GM10248 (cell line): Measurements from ENCODE around the gene NEU1.

Experiments used
- CTCF ChIA-PET: fragments of 300-600 bp; sonication (Branson Sonifier 250); formaldehyde crosslinking; extraction: SDS; loops from one replicate; lab custom pipeline; 2021; ENCODE audit warnings: antibody characterized with exemption; lab: Yijun Ruan, JAX
- POLR2A ChIA-PET: fragments of 350-650 bp; sonication (Branson Sonifier 250); formaldehyde crosslinking; extraction: SDS; loops from one replicate; lab custom pipeline; 2020; ENCODE audit warnings: antibody characterized with exemption; lab: Yijun Ruan, JAX
- DNase-seq: peaks from one replicate; pipeline ENCODE4 v3.0.0; 2012; ENCODE audit errors: extremely low spot score
- TF ChIP-seq, protein P1 (sequence below): IDR thresholded peaks from 2 replicates; pipeline ENCODE4 v1.5.1; 2012; ENCODE audit warnings: mild to moderate bottlenecking, low read depth; ENCODE audit errors: extremely low read depth, missing control alignments, control extremely low read depth

The NEU1 gene

DNA sequence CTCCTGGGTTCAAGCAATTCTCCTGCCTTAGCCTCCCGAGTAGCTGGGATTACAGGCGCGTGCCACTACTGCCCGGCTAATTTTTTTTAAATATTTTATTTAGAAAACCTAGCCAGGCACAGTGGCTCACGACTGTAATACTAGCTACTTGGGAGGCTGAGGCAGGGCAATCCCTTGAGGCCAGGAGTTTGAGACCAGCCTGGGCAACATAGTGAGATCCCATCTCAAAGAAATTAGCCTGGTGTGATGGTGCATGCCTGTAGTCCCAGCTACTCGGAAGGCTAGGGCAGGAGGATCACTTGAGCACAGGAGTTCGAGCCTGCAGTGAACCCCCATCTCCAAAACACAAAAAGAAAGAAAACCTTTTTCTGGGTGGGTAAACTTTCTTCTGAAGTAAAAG is 13.7 kb upstream of the NEU1 start:
- DNase-seq = no peak
- TF ChIP-seq, protein P1, sequence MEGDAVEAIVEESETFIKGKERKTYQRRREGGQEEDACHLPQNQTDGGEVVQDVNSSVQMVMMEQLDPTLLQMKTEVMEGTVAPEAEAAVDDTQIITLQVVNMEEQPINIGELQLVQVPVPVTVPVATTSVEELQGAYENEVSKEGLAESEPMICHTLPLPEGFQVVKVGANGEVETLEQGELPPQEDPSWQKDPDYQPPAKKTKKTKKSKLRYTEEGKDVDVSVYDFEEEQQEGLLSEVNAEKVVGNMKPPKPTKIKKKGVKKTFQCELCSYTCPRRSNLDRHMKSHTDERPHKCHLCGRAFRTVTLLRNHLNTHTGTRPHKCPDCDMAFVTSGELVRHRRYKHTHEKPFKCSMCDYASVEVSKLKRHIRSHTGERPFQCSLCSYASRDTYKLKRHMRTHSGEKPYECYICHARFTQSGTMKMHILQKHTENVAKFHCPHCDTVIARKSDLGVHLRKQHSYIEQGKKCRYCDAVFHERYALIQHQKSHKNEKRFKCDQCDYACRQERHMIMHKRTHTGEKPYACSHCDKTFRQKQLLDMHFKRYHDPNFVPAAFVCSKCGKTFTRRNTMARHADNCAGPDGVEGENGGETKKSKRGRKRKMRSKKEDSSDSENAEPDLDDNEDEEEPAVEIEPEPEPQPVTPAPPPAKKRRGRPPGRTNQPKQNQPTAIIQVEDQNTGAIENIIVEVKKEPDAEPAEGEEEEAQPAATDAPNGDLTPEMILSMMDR = no peak
- CTCF ChIA-PET = interaction anchor here (0.9 to 2.3 kb wide), 5 partner anchors 7 to 76 kb away, joined by 3 to 12 read pairs (median 4); no protein-coding TSS in a partner anchor
- POLR2A ChIA-PET = interaction anchor here (0.6 to 1.0 kb wide), 2 partner anchors 14 to 214 kb away, joined by 3 read pairs; partner anchors contain the start of gene NEU1

DNA sequence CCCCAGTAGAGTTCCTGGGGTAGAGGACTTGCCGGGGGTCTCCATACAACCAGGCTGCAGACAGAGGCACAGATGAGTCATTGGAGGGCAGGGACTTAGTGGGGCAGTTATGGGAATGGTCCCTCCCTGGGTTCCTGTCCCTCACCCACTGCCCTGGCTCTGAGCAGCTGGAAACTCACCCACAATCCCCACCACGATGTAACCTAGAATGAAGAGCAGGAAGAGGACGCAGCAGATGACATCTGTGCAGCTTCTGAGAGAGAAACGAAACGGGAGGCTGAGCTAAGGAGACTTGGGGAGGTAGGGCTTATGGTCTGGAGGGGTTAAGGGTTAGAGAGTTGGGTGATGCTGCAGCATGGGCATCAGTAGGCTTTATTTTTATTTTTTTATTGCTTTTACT is 13.3 kb upstream of the NEU1 start:
- DNase-seq = no peak
- ChIA-PET POLR2A (interaction anchor here (1.0 kb wide), 1 partner anchor 13 kb away, joined by 3 read pairs; the partner anchor contains the start of gene NEU1), CTCF (interaction anchor here (1.4 to 2.3 kb wide), 3 partner anchors 8 to 12 kb away, joined by 3 to 12 read pairs (median 11); no protein-coding TSS in a partner anchor)
- TF ChIP-seq, protein P1 = no peak

DNA sequence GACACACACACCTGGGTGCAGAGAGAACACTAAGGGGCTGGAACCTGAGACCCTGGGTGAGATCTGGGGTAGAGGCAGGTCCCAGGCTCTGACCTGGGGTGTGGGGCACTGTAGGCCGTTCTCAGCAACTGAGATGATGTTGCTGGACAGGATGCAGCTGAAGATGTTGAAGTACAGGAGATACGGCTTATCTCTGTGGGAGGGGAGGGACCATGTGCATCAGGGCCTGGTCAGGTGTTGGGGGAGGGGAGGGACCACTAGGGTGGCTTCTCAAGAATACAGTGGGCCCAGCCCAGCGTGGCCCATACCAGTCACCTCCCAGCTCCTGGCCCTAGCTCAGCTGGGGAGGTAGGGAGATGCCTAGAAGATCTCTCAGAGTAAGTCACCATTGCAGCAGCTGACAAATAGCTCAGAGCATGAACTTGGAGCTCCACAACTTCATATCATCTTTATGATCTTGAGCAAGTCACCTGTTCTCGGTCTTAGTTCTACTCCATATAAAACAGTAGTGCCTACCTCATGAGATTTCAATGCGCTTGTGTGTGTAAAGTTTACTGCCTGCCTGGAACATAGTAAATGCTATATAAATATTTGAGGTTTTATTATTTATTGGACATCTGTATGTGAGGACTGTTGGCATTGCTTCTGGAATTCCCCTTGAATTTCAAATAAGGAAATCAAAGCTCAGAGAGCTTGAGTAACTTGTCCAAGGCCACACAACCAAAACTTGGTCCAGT is 12.4 kb upstream of the NEU1 start:
- ChIA-PET CTCF (interaction anchor here (1.3 to 2.3 kb wide), 5 partner anchors 8 to 16 kb away, joined by 3 to 12 read pairs (median 3); partner anchors contain the start of gene NEU1), POLR2A (interaction anchor here (2.0 kb wide), 1 partner anchor 12 kb away, joined by 6 read pairs; the partner anchor contains the start of gene NEU1)
- DNase-seq = no peak

DNA sequence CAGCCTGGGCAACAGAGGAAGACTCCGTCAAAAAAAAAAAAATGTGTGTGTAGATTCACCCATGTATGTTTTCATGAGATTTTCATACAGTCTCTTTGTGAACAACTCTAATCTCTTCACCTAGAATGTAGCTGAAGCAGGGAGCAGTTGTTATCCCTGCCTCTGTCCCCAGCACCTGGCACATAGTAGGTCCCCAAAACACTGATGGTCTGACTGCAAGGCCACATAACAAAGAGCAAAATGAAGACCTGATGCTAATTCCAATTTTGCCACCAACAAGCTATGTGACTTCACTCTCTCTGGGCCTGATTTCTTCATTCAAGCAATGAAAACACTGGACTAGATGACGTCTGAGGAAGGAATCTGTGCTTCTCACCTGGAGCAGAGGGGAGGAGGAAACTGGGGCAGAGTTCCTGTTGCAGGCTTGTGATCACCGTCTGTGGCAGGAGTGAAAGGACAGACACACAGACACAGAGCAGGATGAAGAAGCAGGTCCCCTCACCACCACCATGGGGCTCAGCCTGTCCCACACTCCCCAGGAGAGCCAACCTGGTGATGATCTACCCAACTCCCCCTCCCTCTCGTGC is 11.6 kb upstream of the NEU1 start:
- POLR2A ChIA-PET = interaction anchor here (0.7 to 2.0 kb wide), 2 partner anchors 11 to 37 kb away, joined by 3 to 6 read pairs; partner anchors contain the start of gene NEU1
- CTCF ChIA-PET = interaction anchor here (1.3 to 1.5 kb wide), 2 partner anchors 11 to 17 kb away, joined by 3 read pairs; partner anchors contain the start of gene NEU1
- no peak for DNase-seq
- TF ChIP-seq, protein P1 = no peak

More for the DNA sequence above, 12.4 kb upstream of the NEU1 start:
- TF ChIP-seq, protein P1 = no peak

DNA sequence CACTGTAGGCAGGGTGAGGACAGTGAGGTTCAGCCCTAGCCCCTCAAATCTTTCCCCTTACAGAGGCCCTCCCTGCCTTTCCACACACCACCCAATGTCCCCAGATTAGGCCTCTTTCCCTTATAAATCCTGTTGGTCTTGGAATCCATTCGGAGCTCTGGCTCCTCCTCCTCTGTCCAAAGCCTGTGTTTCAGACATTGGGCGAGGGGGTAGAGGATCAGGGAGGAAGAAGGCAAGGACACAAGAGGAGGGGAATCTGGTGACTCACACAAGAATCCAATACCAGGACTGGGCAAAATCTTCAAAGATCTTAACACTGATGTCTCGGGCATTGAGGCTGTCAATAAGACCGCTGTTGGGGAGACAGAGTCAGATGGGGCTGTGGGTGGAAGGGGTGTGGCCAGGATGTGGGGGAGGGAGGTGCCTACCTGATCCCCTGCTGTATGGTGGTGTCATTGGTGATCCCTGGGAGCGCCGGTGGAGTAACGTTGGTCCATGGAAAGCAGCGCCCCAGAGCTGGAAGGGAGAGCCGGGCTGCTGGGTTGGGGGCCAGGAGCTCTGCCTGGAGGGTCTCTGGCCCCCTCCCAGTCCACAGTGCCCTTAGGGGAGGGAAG is 8.5 kb upstream of the NEU1 start:
- CTCF ChIA-PET = interaction anchor here (1.0 to 1.9 kb wide), 3 partner anchors 11 to 53 kb away, joined by 3 to 4 read pairs (median 3); no protein-coding TSS in a partner anchor
- TF ChIP-seq, protein P1 = no peak
- DNase-seq = no peak
- POLR2A ChIA-PET = no interaction called here
